Subcutaneous abdominal adipose tissue (tissue), 5 donors: ENCODE data around the gene SLC30A7.
"Not testable (repeated sequence)": the region's sequence is repeated elsewhere in the genome, so short reads cannot be mapped to it uniquely, and the experiment has no call there.

Source experiments
- H3K27ac ChIP-seq: one replicate; pipeline ENCODE4 v1.7.0; 2013; ENCODE audit warnings: low read depth, mild to moderate bottlenecking, inconsistent platforms, low read length, moderate library complexity
- H3K27me3 ChIP-seq, 5 donors: one replicate each; pipeline ENCODE4 v1.7.0; 2013; ENCODE audit warnings: low read length in 5 of 5, inconsistent platforms in 1 of 5; ENCODE audit not compliant: control insufficient read depth in 5 of 5, insufficient read depth in 4 of 5
- H3K36me3 ChIP-seq, 5 donors: one replicate each; pipeline ENCODE4 v1.7.0; 2013; ENCODE audit warnings: low read length in 5 of 5; ENCODE audit not compliant: control insufficient read depth in 5 of 5, insufficient read depth in 5 of 5
- H3K4me1 ChIP-seq, 5 donors: one replicate each; pipeline ENCODE4 v1.7.0; 2013; ENCODE audit warnings: low read length in 5 of 5, mild to moderate bottlenecking in 3 of 5, moderate library complexity in 1 of 5; ENCODE audit not compliant: control insufficient read depth in 5 of 5, insufficient read depth in 5 of 5
- H3K4me3 ChIP-seq, 5 donors: one replicate each; pipeline ENCODE4 v1.7.0; 2013; ENCODE audit warnings: low read length in 5 of 5, low read depth in 1 of 5
- H3K9ac ChIP-seq, 5 donors: one replicate each; pipeline ENCODE4 v1.7.0; 2013; ENCODE audit warnings: low read length in 5 of 5, mild to moderate bottlenecking in 4 of 5, moderate library complexity in 3 of 5
- H3K9me3 ChIP-seq, 5 donors: one replicate each; pipeline ENCODE4 v1.7.0; 2013; ENCODE audit warnings: low read length in 5 of 5; ENCODE audit not compliant: control insufficient read depth in 5 of 5
- donor health status: healthy.
- donor health status: healthy.
- donor health status: healthy.
- donor health status: healthy.
- donor health status: healthy.

SLC30A7 gene, protein sequence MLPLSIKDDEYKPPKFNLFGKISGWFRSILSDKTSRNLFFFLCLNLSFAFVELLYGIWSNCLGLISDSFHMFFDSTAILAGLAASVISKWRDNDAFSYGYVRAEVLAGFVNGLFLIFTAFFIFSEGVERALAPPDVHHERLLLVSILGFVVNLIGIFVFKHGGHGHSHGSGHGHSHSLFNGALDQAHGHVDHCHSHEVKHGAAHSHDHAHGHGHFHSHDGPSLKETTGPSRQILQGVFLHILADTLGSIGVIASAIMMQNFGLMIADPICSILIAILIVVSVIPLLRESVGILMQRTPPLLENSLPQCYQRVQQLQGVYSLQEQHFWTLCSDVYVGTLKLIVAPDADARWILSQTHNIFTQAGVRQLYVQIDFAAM

DNA sequence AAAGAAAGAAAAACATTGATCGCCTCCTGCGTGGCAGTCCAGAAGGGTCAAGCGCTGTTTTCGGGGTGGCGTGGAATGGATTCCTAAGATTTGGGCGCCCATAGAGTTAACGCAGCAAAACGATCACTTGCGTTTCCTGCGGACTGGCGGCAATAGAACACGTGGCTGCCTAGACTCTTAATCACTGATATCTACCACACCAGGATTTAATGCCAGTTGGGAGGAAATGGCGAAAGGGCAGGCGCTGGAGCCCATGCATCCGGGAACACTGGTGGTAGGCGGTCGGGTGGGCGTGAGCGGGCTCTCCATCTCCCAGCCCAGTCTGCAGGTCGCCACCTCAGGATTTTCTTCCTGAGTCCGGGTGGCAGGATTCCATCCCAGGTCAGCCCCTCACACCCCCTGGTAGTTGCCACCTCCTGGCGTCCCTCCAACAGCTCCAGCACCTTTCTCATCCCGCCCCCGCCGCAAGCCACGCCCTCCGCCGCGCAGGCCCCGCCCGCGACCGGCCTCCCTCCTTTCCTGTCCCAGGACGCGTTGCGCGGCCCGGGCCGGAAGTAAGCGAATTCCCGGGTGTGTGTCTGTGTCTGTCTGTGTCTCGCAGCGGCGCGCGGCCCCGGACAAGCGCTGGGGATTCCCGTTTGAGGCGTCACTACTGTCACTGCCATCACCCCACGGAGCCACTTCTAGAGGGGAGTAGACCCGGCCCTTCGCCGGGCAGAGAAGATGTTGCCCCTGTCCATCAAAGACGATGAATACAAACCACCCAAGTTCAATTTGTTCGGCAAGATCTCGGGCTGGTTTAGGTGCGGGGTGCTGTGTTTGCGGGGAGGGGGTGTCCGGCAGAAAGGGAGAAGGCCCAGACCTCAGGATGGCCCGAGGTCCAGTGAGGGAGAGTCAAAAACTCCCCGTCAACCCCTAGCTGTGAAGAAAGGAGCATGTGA, at the start of gene SLC30A7:
Gene SLC30A7 (plus strand): TSS at position 551 of the 941 bp plus-strand sequence. CDS start 173 bp downstream, at position 724.
- Histone ChIP-seq H3K9ac (peak within 1 kb of the TSS; percentile 82 to 100 (median 98)), H3K27ac (peak within 1 kb of the TSS; percentile 97), H3K36me3 (peaks cover 5 to 12% (median 8%) of the 10 kb centered on the region in 5 donors), H3K9me3 (no peaks in the 10 kb centered on the region), H3K4me1 (peaks cover 0 to 34% (median 23%) of the 10 kb centered on the region in 5 donors), H3K4me3 (peak within 1 kb of the TSS; percentile 87 to 97 (median 91)), H3K27me3 (no peaks in the 10 kb centered on the region)

GRCh38 chr1:100847361-100848082, 48.4 kb upstream of the SLC30A7 start:
- H3K36me3 ChIP-seq = no peaks in the 10 kb centered on the region
- peaks cover 0 to 9% (median 0%) of the 10 kb centered on the region in 5 donors for H3K4me1 ChIP-seq
- H3K27ac ChIP-seq = no peak overlapping the region
- no peaks in the 10 kb centered on the region for H3K27me3 ChIP-seq
- no peaks in the 10 kb centered on the region for H3K9me3 ChIP-seq
- H3K4me3 ChIP-seq = peak overlapping the region; percentile 33 to 56 (median 51)
- peak overlapping the region in 2 of 5 donors; percentile 45 to 61 for H3K9ac ChIP-seq

DNA sequence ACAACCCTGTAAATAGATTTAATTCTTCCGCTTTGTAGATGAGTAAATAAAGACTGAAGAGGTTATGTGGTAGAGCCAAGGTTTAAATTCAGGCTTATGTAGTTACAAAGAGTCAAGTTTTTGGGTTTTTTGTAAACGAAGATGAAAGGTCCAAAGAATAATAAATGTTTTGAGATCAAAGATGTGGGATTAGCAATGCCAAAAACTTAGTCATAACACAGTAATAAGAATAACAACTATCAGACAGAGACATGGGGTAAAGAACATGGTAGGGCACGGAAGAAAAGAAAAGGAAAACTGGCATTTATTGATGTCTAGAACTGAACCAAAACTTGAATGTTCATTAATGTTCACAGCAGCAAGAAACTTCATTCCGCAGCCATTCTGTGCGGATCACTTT, 44.2 kb upstream of the SLC30A7 start:
- Histone ChIP-seq H3K9me3 (no peaks in the 10 kb centered on the region), H3K4me3 (no peak overlapping the region), H3K36me3 (no peaks in the 10 kb centered on the region), H3K9ac (no peak overlapping the region), H3K27ac (no peak overlapping the region), H3K4me1 (peaks cover 0 to 9% (median 0%) of the 10 kb centered on the region in 5 donors), H3K27me3 (no peaks in the 10 kb centered on the region)

GRCh38 chr1:100852976-100853375, 42.9 kb upstream of the SLC30A7 start:
- Histone ChIP-seq H3K4me3 (no peak overlapping the region), H3K9me3 (no peaks in the 10 kb centered on the region), H3K4me1 (peaks cover 0 to 3% (median 0%) of the 10 kb centered on the region in 5 donors), H3K27ac (no peak overlapping the region), H3K9ac (no peak overlapping the region), H3K27me3 (no peaks in the 10 kb centered on the region), H3K36me3 (no peaks in the 10 kb centered on the region)

GRCh38 chr1:100855116-100855515, 40.8 kb upstream of the SLC30A7 start:
- not testable (repeated sequence) for H3K4me1 ChIP-seq, H3K9me3 ChIP-seq, H3K27ac ChIP-seq, H3K4me3 ChIP-seq, H3K27me3 ChIP-seq, H3K9ac ChIP-seq, H3K36me3 ChIP-seq

GRCh38 chr1:100860397-100860991, 35.4 kb upstream of the SLC30A7 start:
- Histone ChIP-seq H3K9ac (no peak overlapping the region), H3K4me1 (no peaks in the 10 kb centered on the region), H3K27me3 (no peaks in the 10 kb centered on the region), H3K27ac (no peak overlapping the region), H3K9me3 (no peaks in the 10 kb centered on the region), H3K36me3 (no peaks in the 10 kb centered on the region), H3K4me3 (no peak overlapping the region)

- H3K36me3 ChIP-seq = no peaks in the 10 kb centered on the region
- no peaks in the 10 kb centered on the region for H3K9me3 ChIP-seq
- H3K27me3 ChIP-seq = no peaks in the 10 kb centered on the region
- no peak overlapping the region for H3K4me3 ChIP-seq
- no peak overlapping the region for H3K27ac ChIP-seq
- no peak overlapping the region for H3K9ac ChIP-seq
- no peaks in the 10 kb centered on the region for H3K4me1 ChIP-seq
Observed at GRCh38 chr1:100861379-100861778, 34.5 kb upstream of the SLC30A7 start.

DNA sequence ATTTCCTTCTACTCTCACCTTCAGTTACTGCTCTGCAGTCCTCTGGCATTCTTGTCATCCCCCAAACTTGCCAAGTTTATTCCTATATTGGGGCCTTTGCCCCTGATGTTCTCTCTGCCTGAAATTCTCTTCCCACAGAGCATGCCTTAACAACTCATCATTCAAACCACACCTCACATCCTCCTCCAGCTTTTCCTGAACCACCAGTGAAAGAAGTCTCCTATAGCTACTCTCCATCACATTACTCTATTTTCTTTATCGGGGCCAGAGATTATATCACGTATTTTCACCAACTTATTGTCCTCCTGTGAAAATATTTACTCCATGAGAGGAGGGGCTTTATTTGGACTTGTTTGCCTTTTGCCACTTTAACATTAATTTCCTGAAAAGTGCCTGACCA, 33.3 kb upstream of the SLC30A7 start:
- Histone ChIP-seq H3K4me1 (no peaks in the 10 kb centered on the region), H3K27ac (no peak overlapping the region), H3K36me3 (no peaks in the 10 kb centered on the region), H3K9me3 (no peaks in the 10 kb centered on the region), H3K9ac (no peak overlapping the region), H3K27me3 (no peaks in the 10 kb centered on the region), H3K4me3 (no peak overlapping the region)

- Histone ChIP-seq H3K27ac (no peak overlapping the region), H3K27me3 (no peaks in the 10 kb centered on the region), H3K36me3 (no peaks in the 10 kb centered on the region), H3K9ac (no peak overlapping the region), H3K4me1 (peaks cover 0 to 3% (median 0%) of the 10 kb centered on the region in 5 donors), H3K9me3 (no peaks in the 10 kb centered on the region), H3K4me3 (no peak overlapping the region)
Observed at GRCh38 chr1:100866041-100866900, 29.6 kb upstream of the SLC30A7 start.
